HepG2 (cell line): ENCODE measurements around the gene FDPS. TPM values are rescaled to one million over a fixed set of nuclear protein-coding genes. Genes with fewer than 3 reads are reported as not detected.
A peak's percentile ranks its signal among the peaks of the same experiment; 100 is the strongest.

Experiments used
- CENPX ChIP-seq: sonication (generic); formaldehyde crosslinking; IDR thresholded peaks from 2 replicates; pipeline ENCODE4 v1.9.0; 2021; ENCODE audit warnings: mild to moderate bottlenecking, missing genetic modification reagents, moderate library complexity
- EP300 ChIP-seq, 3 experiments: sonication (generic) in 1 of 3; formaldehyde crosslinking in 1 of 3; IDR thresholded peaks; 2 replicates each; pipeline versions ENCODE4 v1.5.1 to v1.6.1; 2011 to 2020; ENCODE audit warnings: low read depth in 2 of 3, low read length in 2 of 3, borderline replicate concordance in 1 of 3, improper control_type of control experiment in 1 of 3, mild to moderate bottlenecking in 1 of 3, missing genetic modification reagents in 1 of 3, moderate library complexity in 1 of 3
- HNF1B ChIP-seq: sonication (generic); formaldehyde crosslinking; IDR thresholded peaks from 2 replicates; pipeline ENCODE4 v1.5.1; 2020; ENCODE audit warnings: mild to moderate bottlenecking, moderate library complexity, missing genetic modification reagents
- HNRNPLL ChIP-seq: fragments of 200-400 bp; formaldehyde crosslinking; IDR thresholded peaks from 2 replicates; pipeline ENCODE4 v1.6.1; 2017; ENCODE audit warnings: mild to moderate bottlenecking, low read depth, low read length; ENCODE audit not compliant: poor library complexity, severe bottlenecking
- PCBP1 ChIP-seq: fragments of 200-400 bp; formaldehyde crosslinking; IDR thresholded peaks from 2 replicates; pipeline ENCODE4 v1.6.1; 2017; ENCODE audit warnings: mild to moderate bottlenecking, low read depth, low read length, borderline replicate concordance
- PHF21A ChIP-seq: sonication (generic); formaldehyde crosslinking; IDR thresholded peaks from 2 replicates; pipeline ENCODE4 v1.5.0; 2020; ENCODE audit warnings: mild to moderate bottlenecking, missing genetic modification reagents
- PITX1 ChIP-seq: sonication (generic); formaldehyde crosslinking; IDR thresholded peaks from 2 replicates; pipeline ENCODE4 v1.5.1; 2020; ENCODE audit warnings: mild to moderate bottlenecking, missing genetic modification reagents
- RARG ChIP-seq: sonication (generic); formaldehyde crosslinking; IDR thresholded peaks from 2 replicates; pipeline ENCODE4 v1.4.0; 2020; ENCODE audit warnings: low read depth, mild to moderate bottlenecking, missing genetic modification reagents
- RERE ChIP-seq: IDR thresholded peaks from 2 replicates; pipeline ENCODE4 v1.6.1; 2016; ENCODE audit warnings: low read depth, missing genetic modification reagents, missing compliant biosample characterization
- RFXANK ChIP-seq: IDR thresholded peaks from 2 replicates; pipeline ENCODE4 v1.6.1; 2016
- TFAP4 ChIP-seq: sonication (generic); IDR thresholded peaks from 2 replicates; pipeline ENCODE4 v1.6.1; 2016; ENCODE audit warnings: low read depth, borderline replicate concordance
- ZFP36L2 ChIP-seq: sonication (generic); formaldehyde crosslinking; IDR thresholded peaks from 2 replicates; pipeline ENCODE4 v1.4.0; 2020; ENCODE audit warnings: missing genetic modification reagents
- ZNF225 ChIP-seq: sonication (generic); formaldehyde crosslinking; IDR thresholded peaks from 2 replicates; pipeline ENCODE4 v1.4.0; 2020; ENCODE audit warnings: mild to moderate bottlenecking, missing genetic modification reagents
- ZNF3 ChIP-seq: IDR thresholded peaks from 2 replicates; pipeline ENCODE4 v1.7.0; 2017; ENCODE audit warnings: inconsistent platforms
- ZNF33B ChIP-seq: sonication (generic); formaldehyde crosslinking; IDR thresholded peaks from 2 replicates; pipeline ENCODE4 v1.5.1; 2020; ENCODE audit warnings: mild to moderate bottlenecking, missing genetic modification reagents
- ZNF512B ChIP-seq: sonication (generic); formaldehyde crosslinking; IDR thresholded peaks from 2 replicates; pipeline ENCODE4 v1.5.1; 2020; ENCODE audit warnings: missing genetic modification reagents, mild to moderate bottlenecking, borderline replicate concordance
- polyA plus RNA-seq, 8 experiments: library from polyadenylated mRNA; depleted of rRNA in 3 of 8; stranded (reverse) in 7 of 8; unstranded in 1 of 8; fragments of >200 nt; fragmentation: Illumina TruSeq in 4 of 8; extraction: Trizol in 4 of 8; gene quantifications; 2 replicates each; pipeline versions ENCODE4 v1.2.1 to v1.2.3, GENCODE V29; 2011 to 2016; ENCODE audit warnings: low read depth in 4 of 8, missing spikeins in 1 of 8, mixed read lengths in 1 of 8; ENCODE audit not compliant: insufficient read depth in 1 of 8
- total RNA-seq, 5 experiments: library from RNA; depleted of rRNA; stranded (reverse); fragments of >200 nt; fragmentation: Illumina TruSeq; extraction: Trizol; gene quantifications; 2 replicates each; pipeline ENCODE4 v1.2.3, GENCODE V29; 2016; ENCODE audit warnings: low read depth in 1 of 5

FDPS gene
- total and polyA plus RNA-seq, 2 of the 13 experiments (the other 11 are each of a cell fraction or from before 2014, with no cell fraction given) = 264 to 519 TPM

DNA sequence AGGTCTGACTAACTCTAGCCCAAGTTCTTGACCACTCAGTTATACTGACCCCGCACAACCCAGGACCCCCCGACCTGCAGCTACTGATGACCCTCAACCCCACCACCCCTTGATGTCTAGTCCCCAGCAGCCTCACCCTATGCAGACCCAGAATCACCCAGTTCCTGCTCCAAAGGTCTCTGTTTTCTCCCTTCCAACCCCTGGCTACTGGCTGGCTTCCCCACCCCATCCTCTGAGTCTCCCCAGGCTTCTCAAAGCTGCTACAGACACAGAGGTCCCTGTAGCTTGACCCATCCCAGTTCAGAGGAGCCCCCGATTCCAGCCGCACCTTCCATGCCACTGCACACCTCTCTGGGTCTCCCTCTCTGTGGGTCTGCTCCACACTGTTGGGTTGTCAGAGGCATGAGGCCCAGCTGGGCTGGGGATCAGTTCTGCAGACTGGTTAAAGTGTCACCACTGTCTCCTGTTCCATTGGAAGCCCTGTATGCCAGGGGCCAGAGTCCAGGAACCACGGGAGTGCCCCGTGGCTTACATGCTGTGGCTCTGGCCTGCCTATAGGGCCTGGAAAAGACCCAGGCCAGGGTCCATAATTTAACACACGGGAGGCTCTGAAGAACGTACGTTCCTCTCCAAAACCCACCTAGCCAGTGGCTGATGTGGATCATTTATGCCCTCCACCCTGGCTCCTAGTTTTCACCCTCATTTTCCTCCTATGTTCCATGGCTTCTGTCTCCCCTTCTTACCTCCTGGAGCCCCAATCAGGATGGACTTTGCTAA lies 7.9 kb upstream of the FDPS start (continued):
- TF ChIP-seq PCBP1 = no peak
- peak; percentile 85 for TF ChIP-seq PITX1
- TF ChIP-seq ZNF3 (CRISPR knock-in tag) = no peak; the same call in 1 of the 2 replicates
- 0 out of 2 replicates have a peak, but pooled peaks have one; percentile 59 for TF ChIP-seq RARG (CRISPR knock-in tag)
- TF ChIP-seq HNRNPLL = no peak
- peak; percentile 96 for TF ChIP-seq TFAP4
- peak; percentile 95 for TF ChIP-seq PHF21A (CRISPR knock-in tag)
- TF ChIP-seq ZNF225 (CRISPR knock-in tag) = peak; percentile 60
- TF ChIP-seq HNF1B = peak; percentile 99
- TF ChIP-seq ZNF512B (CRISPR knock-in tag) = no peak
- no peak; the same call in 1 of the 2 replicates for TF ChIP-seq RERE (CRISPR knock-in tag)
- TF ChIP-seq EP300 (IDR thresholded peaks at IDR 0.05; ENCODE audit: low read depth in 2 of 2, low read length in 2 of 2) = peak in 1 of 2 experiments; percentile 70; a peak in 2 of 4 replicates
- peak; percentile 63 for TF ChIP-seq EP300 (CRISPR knock-in tag; IDR thresholded peaks at IDR 0.05; ENCODE audit: borderline replicate concordance)
- no peak for TF ChIP-seq RFXANK (CRISPR knock-in tag)
- TF ChIP-seq ZFP36L2 (CRISPR knock-in tag) = 0 out of 2 replicates have a peak, but pooled peaks have one; percentile 30
- TF ChIP-seq CENPX = no peak
- TF ChIP-seq ZNF33B (CRISPR knock-in tag) = peak; percentile 80; the same call in 1 of the 2 replicates
